HepG2 (cell line): Measurements from ENCODE around the gene HELLS. TPM values are rescaled to one million over a fixed set of nuclear protein-coding genes. Genes with fewer than 3 reads are reported as not detected.
"Not testable (repeated sequence)": the region's sequence is repeated elsewhere in the genome, so short reads cannot be mapped to it uniquely, and the experiment has no call there.

Source experiments
- ATAC-seq: fragments of 200-7000 bp; cut with Tn5 transposase; 3 replicates; pipeline ENCODE4 v1.9.1; 2020; ENCODE audit warnings: mild to moderate bottlenecking, moderate library complexity
- BruUV-seq: library from RNA; stranded (reverse); fragments of 400-500 nt; replicated peaks from 2 replicates; lab custom pipeline; 2021; lab: Mats Ljungman, UMichigan
- CTCF ChIA-PET: fragments of 300-600 bp; formaldehyde crosslinking; extraction: SDS; loops from one replicate; lab custom pipeline; 2021; ENCODE audit warnings: low total read pairs, inconsistent platforms, low intra/inter-chr PET ratio; lab: Yijun Ruan, JAX
- POLR2A ChIA-PET: fragments of 350-600 bp; sonication (Branson Sonifier 250); formaldehyde crosslinking; loops from one replicate; lab custom pipeline; 2020; ENCODE audit warnings: antibody characterized with exemption, inconsistent platforms; lab: Yijun Ruan, JAX
- DNase-seq: peaks from one replicate; pipeline ENCODE4 v3.0.0-alpha.2; 2015; ENCODE audit warnings: low spot score
- FAIRE-seq: peaks from 3 replicates; lab custom pipeline; 2011; peaks lifted over from hg19 to GRCh38; lab: Jason Lieb, UNC
- H2AFZ ChIP-seq: one replicate; pipeline ENCODE4 v1.6.1; 2011; ENCODE audit warnings: low read length, inconsistent platforms
- H3K27ac ChIP-seq: fragments of 300-600 bp; 3 replicates; pipeline ENCODE4 v1.8.0; 2011; ENCODE audit warnings: mixed run types, mild to moderate bottlenecking, mixed read lengths, low read length, inconsistent platforms; ENCODE audit not compliant: insufficient read depth; ENCODE audit errors: extremely low read length
- H3K27me3 ChIP-seq, 2 experiments: fragments of 200-600 bp in 1 of 2; 2 replicates in 1 of 2; 3 replicates in 1 of 2; pipeline versions ENCODE4 v1.6.0 to v1.8.0; 2011; ENCODE audit warnings: low read length in 2 of 2, mild to moderate bottlenecking in 2 of 2, moderate library complexity in 2 of 2, inconsistent platforms in 1 of 2; ENCODE audit not compliant: insufficient read depth in 2 of 2, control insufficient read depth in 1 of 2
- H3K36me3 ChIP-seq, 2 experiments: fragments of 200-600 bp in 1 of 2; replicated peaks in 1 of 2; 2 replicates in 1 of 2; 3 replicates in 1 of 2; pipeline versions ENCODE4 v1.5.1 to v1.8.0; 2011; ENCODE audit warnings: low read length in 2 of 2, inconsistent platforms in 1 of 2; ENCODE audit not compliant: insufficient read depth in 2 of 2, control insufficient read depth in 1 of 2
- H3K4me1 ChIP-seq: 2 replicates; pipeline ENCODE4 v1.5.1; 2012; ENCODE audit warnings: low read length, inconsistent platforms; ENCODE audit not compliant: insufficient read depth
- H3K4me2 ChIP-seq: 2 replicates; pipeline ENCODE4 v1.6.0; 2011; ENCODE audit warnings: low read depth, low read length, inconsistent platforms
- H3K4me3 ChIP-seq, 3 experiments: fragments of 200-600 bp in 1 of 3; sonication (generic), shearing (Covaris generic) in 1 of 3; replicated peaks in 1 of 3; 2 replicates each; pipeline ENCODE4 v1.5.1; 2011 to 2016; ENCODE audit warnings: low read length in 3 of 3, inconsistent platforms in 2 of 3, low read depth in 2 of 3, mild to moderate bottlenecking in 2 of 3, control low read depth in 1 of 3, mixed read lengths in 1 of 3; ENCODE audit not compliant: insufficient read depth in 1 of 3
- H3K79me2 ChIP-seq: one replicate; pipeline ENCODE4 v1.6.1; 2011; ENCODE audit warnings: low read length, inconsistent platforms; ENCODE audit not compliant: insufficient read depth
- H3K9ac ChIP-seq: 2 replicates; pipeline ENCODE4 v1.6.0; 2011; ENCODE audit warnings: mild to moderate bottlenecking, low read depth, low read length, inconsistent platforms; ENCODE audit not compliant: insufficient read depth
- H3K9me3 ChIP-seq: 2 replicates; pipeline ENCODE4 v1.5.1; 2012; ENCODE audit warnings: mild to moderate bottlenecking, low read length
- H4K20me1 ChIP-seq: 2 replicates; pipeline ENCODE4 v1.6.0; 2011; ENCODE audit warnings: inconsistent platforms, mild to moderate bottlenecking, low read length, moderate library complexity; ENCODE audit not compliant: insufficient read depth
- GZF1 ChIP-seq: sonication (generic); formaldehyde crosslinking; IDR thresholded peaks from 2 replicates; pipeline ENCODE4 v1.5.1; 2020; ENCODE audit warnings: mild to moderate bottlenecking, missing genetic modification reagents
- RFX1 ChIP-seq: fragments of 450-650 bp; IDR thresholded peaks from 2 replicates; pipeline ENCODE4 v1.6.1; 2017
- SMYD3 ChIP-seq: sonication (generic); formaldehyde crosslinking; IDR thresholded peaks from 2 replicates; pipeline ENCODE4 v1.8.1; 2023; ENCODE audit warnings: mild to moderate bottlenecking, missing genetic modification reagents
- ZC3H4 ChIP-seq: sonication (generic); formaldehyde crosslinking; IDR thresholded peaks from 2 replicates; pipeline ENCODE4 v1.4.0; 2020; ENCODE audit warnings: missing genetic modification reagents, borderline replicate concordance
- ZFX ChIP-seq: sonication (generic); formaldehyde crosslinking; IDR thresholded peaks from 2 replicates; pipeline ENCODE4 v1.4.0; 2020; ENCODE audit warnings: mild to moderate bottlenecking, low read depth, missing genetic modification reagents, moderate library complexity
- WGBS: methylation state at CpG from one replicate; pipeline ENCODE4 v1.1.6; 2017; ENCODE audit warnings: low lambda C conversion rate; 5-methylcytosine and 5-hydroxymethylcytosine counted together
- in situ Hi-C: cut with HindIII; loops from 2 replicates; pipeline ENCODE4 v1.10.0; 2017; ENCODE audit warnings: low pct_unique_long_range_greater_than_20kb; ENCODE audit not compliant: extremely low pct_ligation_motif_present
- intact Hi-C: fragments of 100-400 bp; cut with micrococcal nuclease; formaldehyde crosslinking; loops from one replicate; pipeline ENCODE4 v1.10.0; 2022; ENCODE audit not compliant: unreplicated experiment
- polyA plus RNA-seq, 8 experiments: library from polyadenylated mRNA; depleted of rRNA in 3 of 8; stranded (reverse) in 7 of 8; unstranded in 1 of 8; fragments of >200 nt; fragmentation: Illumina TruSeq in 4 of 8; extraction: Trizol in 4 of 8; gene quantifications; 2 replicates each; pipeline versions ENCODE4 v1.2.1 to v1.2.3, GENCODE V29; 2011 to 2016; ENCODE audit warnings: low read depth in 4 of 8, missing spikeins in 1 of 8, mixed read lengths in 1 of 8; ENCODE audit not compliant: insufficient read depth in 1 of 8
- total RNA-seq, 5 experiments: library from RNA; depleted of rRNA; stranded (reverse); fragments of >200 nt; fragmentation: Illumina TruSeq; extraction: Trizol; gene quantifications; 2 replicates each; pipeline ENCODE4 v1.2.3, GENCODE V29; 2016; ENCODE audit warnings: low read depth in 1 of 5
- TF ChIP-seq, protein P1 (sequence below): sonication (generic); formaldehyde crosslinking; IDR thresholded peaks from 2 replicates; pipeline ENCODE4 v1.5.1; 2020; ENCODE audit warnings: mild to moderate bottlenecking, moderate library complexity, missing genetic modification reagents
- TF ChIP-seq, protein P2 (sequence below): sonication (generic); formaldehyde crosslinking; IDR thresholded peaks from 2 replicates; pipeline ENCODE4 v1.5.0; 2020; ENCODE audit warnings: mild to moderate bottlenecking, missing genetic modification reagents, borderline replicate concordance

Gene HELLS
- total and polyA plus RNA-seq, 2 of the 13 experiments (the other 11 are each of a cell fraction or from before 2014, with no cell fraction given): 22.6 to 84.6 TPM

DNA sequence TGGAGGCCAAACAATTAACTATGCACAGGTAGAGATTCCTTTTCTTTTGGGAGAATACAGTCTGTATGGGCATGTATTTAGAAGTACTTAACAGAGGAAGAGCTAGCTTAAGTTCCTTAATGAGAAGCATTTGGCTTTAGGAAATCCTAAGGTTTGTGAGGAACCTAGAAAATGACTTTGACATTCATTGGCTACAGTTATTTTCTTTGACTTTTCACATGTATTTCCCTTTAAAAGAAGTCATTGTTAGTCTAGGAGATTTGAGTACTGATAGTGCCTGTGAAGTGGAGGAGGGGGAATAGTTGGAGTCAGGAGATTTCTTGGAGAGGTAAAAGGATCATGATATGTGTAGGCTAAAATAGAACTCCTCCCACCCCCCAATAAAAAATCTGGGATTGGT lies 3.6 kb downstream of the HELLS start (continued):
- TF ChIP-seq, protein P1, sequence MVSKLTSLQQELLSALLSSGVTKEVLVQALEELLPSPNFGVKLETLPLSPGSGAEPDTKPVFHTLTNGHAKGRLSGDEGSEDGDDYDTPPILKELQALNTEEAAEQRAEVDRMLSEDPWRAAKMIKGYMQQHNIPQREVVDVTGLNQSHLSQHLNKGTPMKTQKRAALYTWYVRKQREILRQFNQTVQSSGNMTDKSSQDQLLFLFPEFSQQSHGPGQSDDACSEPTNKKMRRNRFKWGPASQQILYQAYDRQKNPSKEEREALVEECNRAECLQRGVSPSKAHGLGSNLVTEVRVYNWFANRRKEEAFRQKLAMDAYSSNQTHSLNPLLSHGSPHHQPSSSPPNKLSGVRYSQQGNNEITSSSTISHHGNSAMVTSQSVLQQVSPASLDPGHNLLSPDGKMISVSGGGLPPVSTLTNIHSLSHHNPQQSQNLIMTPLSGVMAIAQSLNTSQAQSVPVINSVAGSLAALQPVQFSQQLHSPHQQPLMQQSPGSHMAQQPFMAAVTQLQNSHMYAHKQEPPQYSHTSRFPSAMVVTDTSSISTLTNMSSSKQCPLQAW: no peak

DNA sequence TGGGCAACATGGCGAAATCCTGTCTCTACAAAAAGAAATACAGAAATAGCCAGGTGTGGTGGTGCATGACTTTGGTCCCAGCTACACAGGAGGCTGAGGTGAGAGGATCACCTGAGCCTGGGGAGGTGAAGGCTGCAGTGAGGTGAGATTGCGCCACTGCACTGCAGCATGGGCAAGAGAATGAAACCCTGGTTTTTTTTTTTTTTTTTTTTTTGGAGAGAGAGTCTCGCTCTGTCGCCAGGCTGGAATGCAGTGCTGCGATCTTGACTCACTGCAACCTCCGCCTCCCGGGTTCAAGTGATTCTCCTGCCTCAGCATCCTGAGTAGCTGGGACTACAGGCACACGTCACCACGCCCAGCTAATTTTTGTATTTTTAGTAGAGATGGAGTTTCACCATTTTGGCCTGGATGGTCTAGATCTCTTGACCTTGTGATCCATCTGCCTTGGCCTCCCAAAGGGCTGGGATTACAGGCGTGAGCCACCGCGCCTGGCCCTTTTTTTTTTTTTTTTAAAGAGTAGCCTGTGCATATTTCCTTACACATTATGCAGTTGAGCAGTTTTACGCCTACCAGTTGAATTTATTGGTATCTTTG lies 22.2 kb downstream of the HELLS start:
- H3K27me3 ChIP-seq, intact Hi-C loops, DNase-seq, H2AFZ ChIP-seq, FAIRE-seq, in situ Hi-C loops, H3K4me3 ChIP-seq, BruUV-seq, H3K9me3 ChIP-seq, H3K4me1 ChIP-seq, H3K79me2 ChIP-seq, H3K4me2 ChIP-seq, ATAC-seq, H4K20me1 ChIP-seq, CTCF ChIA-PET, H3K9ac ChIP-seq, POLR2A ChIA-PET, H3K27ac ChIP-seq: not testable (repeated sequence)
- peaks cover 3 to 44% of the 10 kb centered on the region in 2 experiments; a peak in 4 of 5 replicates for H3K36me3 ChIP-seq
- 96% methylated on average over 13 of the region's 13 CpGs for WGBS

DNA sequence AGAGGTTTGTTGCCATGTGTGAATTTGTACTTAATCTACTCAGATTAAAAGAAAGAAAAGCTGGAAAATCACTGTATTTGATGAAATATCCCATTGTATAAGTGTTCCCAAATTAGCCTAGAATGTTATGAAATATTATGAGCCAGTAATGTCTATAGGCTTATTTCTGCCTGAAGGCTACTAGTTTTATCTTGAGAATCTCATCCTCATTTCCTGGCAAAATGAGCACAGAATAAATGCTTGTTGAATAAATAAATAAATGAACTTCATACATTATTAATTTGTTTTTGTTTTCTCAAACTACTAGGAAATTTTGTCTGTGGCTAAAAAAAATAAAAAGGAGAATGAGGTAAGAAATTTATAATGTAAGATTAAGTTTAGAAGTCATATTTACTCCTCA lies 25.5 kb downstream of the HELLS start:
- H2AFZ ChIP-seq: no peak overlapping the region
- peaks cover 0 to 43% of the 10 kb centered on the region in 2 experiments; a peak in 4 of 5 replicates for H3K36me3 ChIP-seq
- no peaks in the 10 kb centered on the region for H3K9me3 ChIP-seq
- FAIRE-seq (no peak), ATAC-seq (no peak), DNase-seq (no peak)
- BruUV-seq: no TSS peak
- intact Hi-C loops: no loop called here
- no peak overlapping the region for H3K9ac ChIP-seq
- no peaks in the 10 kb centered on the region for H3K4me1 ChIP-seq
- ChIA-PET POLR2A (no interaction called here), CTCF (no interaction called here)
- no peaks in the 10 kb centered on the region for H3K27me3 ChIP-seq
- H4K20me1 ChIP-seq: no peaks in the 10 kb centered on the region
- no peaks in the 10 kb centered on the region for H3K79me2 ChIP-seq
- H3K27ac ChIP-seq: no peak overlapping the region
- no peak overlapping the region for H3K4me2 ChIP-seq
- H3K4me3 ChIP-seq: no peak overlapping the region
- in situ Hi-C loops: no loop called here
- TF ChIP-seq ZFX (no peak), SMYD3 (CRISPR knock-in tag) (no peak), GZF1 (CRISPR knock-in tag) (no peak), RFX1 (no peak), ZC3H4 (CRISPR knock-in tag) (no peak)
- TF ChIP-seq, protein P2, sequence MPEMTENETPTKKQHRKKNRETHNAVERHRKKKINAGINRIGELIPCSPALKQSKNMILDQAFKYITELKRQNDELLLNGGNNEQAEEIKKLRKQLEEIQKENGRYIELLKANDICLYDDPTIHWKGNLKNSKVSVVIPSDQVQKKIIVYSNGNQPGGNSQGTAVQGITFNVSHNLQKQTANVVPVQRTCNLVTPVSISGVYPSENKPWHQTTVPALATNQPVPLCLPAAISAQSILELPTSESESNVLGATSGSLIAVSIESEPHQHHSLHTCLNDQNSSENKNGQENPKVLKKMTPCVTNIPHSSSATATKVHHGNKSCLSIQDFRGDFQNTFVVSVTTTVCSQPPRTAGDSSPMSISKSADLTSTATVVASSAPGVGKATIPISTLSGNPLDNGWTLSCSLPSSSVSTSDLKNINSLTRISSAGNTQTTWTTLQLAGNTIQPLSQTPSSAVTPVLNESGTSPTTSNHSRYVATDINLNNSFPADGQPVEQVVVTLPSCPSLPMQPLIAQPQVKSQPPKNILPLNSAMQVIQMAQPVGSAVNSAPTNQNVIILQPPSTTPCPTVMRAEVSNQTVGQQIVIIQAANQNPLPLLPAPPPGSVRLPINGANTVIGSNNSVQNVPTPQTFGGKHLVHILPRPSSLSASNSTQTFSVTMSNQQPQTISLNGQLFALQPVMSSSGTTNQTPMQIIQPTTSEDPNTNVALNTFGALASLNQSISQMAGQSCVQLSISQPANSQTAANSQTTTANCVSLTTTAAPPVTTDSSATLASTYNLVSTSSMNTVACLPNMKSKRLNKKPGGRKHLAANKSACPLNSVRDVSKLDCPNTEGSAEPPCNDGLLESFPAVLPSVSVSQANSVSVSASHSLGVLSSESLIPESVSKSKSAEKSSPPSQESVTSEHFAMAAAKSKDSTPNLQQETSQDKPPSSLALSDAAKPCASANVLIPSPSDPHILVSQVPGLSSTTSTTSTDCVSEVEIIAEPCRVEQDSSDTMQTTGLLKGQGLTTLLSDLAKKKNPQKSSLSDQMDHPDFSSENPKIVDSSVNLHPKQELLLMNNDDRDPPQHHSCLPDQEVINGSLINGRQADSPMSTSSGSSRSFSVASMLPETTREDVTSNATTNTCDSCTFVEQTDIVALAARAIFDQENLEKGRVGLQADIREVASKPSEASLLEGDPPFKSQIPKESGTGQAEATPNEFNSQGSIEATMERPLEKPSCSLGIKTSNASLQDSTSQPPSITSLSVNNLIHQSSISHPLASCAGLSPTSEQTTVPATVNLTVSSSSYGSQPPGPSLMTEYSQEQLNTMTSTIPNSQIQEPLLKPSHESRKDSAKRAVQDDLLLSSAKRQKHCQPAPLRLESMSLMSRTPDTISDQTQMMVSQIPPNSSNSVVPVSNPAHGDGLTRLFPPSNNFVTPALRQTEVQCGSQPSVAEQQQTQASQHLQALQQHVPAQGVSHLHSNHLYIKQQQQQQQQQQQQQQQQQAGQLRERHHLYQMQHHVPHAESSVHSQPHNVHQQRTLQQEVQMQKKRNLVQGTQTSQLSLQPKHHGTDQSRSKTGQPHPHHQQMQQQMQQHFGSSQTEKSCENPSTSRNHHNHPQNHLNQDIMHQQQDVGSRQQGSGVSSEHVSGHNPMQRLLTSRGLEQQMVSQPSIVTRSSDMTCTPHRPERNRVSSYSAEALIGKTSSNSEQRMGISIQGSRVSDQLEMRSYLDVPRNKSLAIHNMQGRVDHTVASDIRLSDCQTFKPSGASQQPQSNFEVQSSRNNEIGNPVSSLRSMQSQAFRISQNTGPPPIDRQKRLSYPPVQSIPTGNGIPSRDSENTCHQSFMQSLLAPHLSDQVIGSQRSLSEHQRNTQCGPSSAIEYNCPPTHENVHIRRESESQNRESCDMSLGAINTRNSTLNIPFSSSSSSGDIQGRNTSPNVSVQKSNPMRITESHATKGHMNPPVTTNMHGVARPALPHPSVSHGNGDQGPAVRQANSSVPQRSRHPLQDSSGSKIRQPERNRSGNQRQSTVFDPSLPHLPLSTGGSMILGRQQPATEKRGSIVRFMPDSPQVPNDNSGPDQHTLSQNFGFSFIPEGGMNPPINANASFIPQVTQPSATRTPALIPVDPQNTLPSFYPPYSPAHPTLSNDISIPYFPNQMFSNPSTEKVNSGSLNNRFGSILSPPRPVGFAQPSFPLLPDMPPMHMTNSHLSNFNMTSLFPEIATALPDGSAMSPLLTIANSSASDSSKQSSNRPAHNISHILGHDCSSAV (CRISPR knock-in tag): no peak
